Stimulated activated CD8-positive, alpha-beta memory T cell treated with anti-CD3 and anti-CD28 coated beads, Interleukin-4, amount 100 ng/mL, for 24 hours (primary cell): ENCODE data around the gene KHK.
A peak's percentile ranks its signal among the peaks of the same experiment; 100 is the strongest.

Source experiments
- DNase-seq: peaks from one replicate; pipeline ENCODE4 v3.0.0-alpha.2; 2020; ENCODE audit warnings: low read depth

Gene KHK

GRCh38 chr2:27126252-27126710 is 39.7 kb downstream of the KHK start:
- no peak for DNase-seq

- DNase-seq, result no peak
Measured at GRCh38 chr2:27127883-27128667, 41.5 kb downstream of the KHK start.

- DNase-seq, result no peak
Measured at GRCh38 chr2:27128668-27129571, 42.3 kb downstream of the KHK start.

- no peak for DNase-seq
Measured at GRCh38 chr2:27130396-27130795, 43.8 kb downstream of the KHK start.

- DNase-seq, result no peak
Measured at GRCh38 chr2:27131429-27131828, 44.9 kb downstream of the KHK start.

GRCh38 chr2:27133195-27133875 is 46.8 kb downstream of the KHK start:
- DNase-seq, result no peak

- DNase-seq, result peak; percentile 98
Measured at GRCh38 chr2:27133905-27134780, 47.6 kb downstream of the KHK start, which contains the start of gene PREB. TSS of gene PREB (minus strand) at chr2:27134636. CDS start at chr2:27134421, 215 bp downstream.

GRCh38 chr2:27134781-27135477 is 48.4 kb downstream of the KHK start:
- no peak for DNase-seq

- DNase-seq, result no peak
Measured at GRCh38 chr2:27135478-27135955, 48.9 kb downstream of the KHK start.

DNA sequence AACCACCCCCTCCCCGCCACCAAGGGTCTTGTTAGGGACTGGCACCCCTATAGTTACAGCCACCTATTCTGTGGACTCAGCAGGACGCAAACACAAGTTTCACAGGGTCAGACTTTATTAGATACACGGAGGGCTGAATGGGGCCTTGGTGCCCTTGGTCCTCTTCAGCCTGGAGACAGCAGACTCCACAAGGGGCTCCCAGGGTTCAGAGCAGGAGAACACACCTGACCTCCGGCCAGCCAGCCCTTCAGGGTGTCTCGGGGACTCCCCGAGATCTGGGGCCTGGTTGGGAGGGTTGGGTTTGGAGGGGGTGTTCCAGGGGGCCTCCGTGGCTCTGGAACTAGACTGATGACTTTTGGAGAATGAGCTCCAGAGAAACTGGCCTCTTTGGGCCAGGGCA is 50.2 kb downstream of the KHK start:
- no peak for DNase-seq

- DNase-seq, result no peak
Measured at GRCh38 chr2:27137322-27137935, 50.9 kb downstream of the KHK start.

DNA sequence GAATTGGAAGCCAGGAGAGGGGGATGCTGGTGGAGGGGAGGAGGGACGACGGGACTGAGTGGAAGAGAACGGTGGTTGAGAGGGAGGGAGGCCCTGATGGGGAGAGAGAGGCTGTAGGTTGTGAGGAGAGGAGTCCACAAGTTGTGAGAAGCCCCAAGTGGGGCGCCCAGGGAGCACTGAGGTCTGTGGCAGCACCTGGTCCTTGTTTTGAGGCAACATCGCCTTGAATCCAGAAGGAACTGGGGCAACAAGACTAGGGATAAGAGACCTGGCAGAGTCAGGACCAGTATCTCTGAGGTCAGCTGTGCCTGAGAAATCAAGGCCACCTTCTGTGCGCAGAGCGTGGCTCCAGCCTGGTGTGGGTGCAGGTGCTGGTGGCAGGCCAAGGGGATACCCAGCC is 51.5 kb downstream of the KHK start:
- no peak for DNase-seq

GRCh38 chr2:27139310-27139709 is 52.7 kb downstream of the KHK start, which contains the start of gene PRR30:
TSS of gene PRR30 (minus strand) at chr2:27139410. CDS start at chr2:27138329, 1,081 bp downstream.
- DNase-seq, result no peak

DNA sequence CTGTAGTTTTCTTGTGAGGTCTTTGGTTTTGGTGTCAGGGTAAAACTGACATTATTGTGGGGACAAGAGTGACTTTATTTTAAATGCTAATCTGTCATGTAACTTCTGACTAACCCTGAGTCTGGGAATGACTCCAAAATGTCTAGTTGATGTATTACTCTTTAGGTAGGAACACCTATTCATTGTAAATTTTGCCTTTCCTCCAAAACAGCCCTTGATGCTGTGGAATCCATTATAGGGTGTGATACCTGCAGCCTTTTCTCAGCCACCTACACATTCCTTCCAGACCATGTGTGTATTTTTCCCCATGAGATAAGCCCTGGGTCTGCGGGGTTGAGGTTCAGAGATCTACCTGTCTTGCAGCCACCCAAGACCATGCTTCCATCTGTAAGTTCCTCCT is 56.7 kb downstream of the KHK start:
- no peak for DNase-seq

DNA sequence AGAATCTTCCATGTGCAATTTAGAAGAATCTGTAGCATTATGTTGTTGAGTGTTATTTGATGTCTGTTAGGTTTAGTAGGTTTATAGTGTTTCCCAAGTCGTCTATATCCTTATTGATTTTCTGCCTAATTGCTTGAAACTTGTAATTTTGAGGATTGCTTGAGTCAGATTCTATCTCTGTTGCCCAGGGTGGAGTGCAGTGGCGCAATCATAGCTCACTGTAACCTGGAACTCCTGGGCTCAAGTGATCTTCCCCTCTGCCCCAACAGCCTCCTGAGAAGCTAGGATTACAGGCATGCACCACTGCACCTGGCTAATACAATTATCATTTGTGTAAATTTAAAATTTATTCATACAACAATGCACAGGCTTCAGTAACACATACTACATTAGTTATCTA is 59.1 kb downstream of the KHK start:
- no peak for DNase-seq

DNA sequence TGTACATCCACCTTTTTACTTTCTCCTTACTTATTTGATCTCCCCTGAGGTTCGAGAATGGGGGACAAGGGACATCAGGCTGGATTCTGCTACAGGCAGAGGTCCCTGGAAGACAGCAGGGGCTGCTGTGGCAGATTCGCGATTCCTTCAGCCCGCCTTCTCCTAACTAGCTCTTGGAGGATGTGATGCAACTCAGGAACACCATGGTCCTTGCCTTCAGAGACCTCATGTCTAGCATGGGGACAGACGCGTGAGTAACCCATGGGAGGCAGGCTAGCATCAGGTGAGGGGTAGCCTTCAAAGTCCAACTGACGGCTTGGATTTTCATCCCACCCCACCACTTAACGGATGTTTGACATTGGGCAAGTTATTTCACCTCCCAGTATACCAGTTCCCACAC is 61.4 kb downstream of the KHK start:
- no peak for DNase-seq

- DNase-seq, result no peak
Measured at GRCh38 chr2:27148801-27149439, 62.3 kb downstream of the KHK start, which contains the start of gene TCF23. TSS of gene TCF23 (plus strand) at chr2:27149004. CDS start at chr2:27149134, 130 bp downstream.

- no peak for DNase-seq
Measured at GRCh38 chr2:27149570-27150405, 63.2 kb downstream of the KHK start.
